Neural progenitor cell (in vitro differentiated cells): ENCODE data around the gene RBM44. TPM values are rescaled to one million over a fixed set of nuclear protein-coding genes. Genes with fewer than 3 reads are reported as not detected.

Experiments used
- DNase-seq: peaks from one replicate; pipeline ENCODE4 v3.0.0-alpha.2; 2016; ENCODE audit warnings: low spot score
- H2AFZ ChIP-seq: fragments of 200-600 bp; sonication (generic); replicated peaks from 2 replicates; pipeline ENCODE4 v1.6.1; 2016; ENCODE audit warnings: antibody characterized with exemption
- H3F3A ChIP-seq: fragments of 200-600 bp; sonication (generic); 2 replicates; pipeline ENCODE4 v1.6.1; 2016; ENCODE audit warnings: antibody characterized with exemption, low read depth
- H3K27ac ChIP-seq: fragments of 200-600 bp; sonication (generic); 2 replicates; pipeline ENCODE4 v1.5.1; 2016; ENCODE audit warnings: mild to moderate bottlenecking
- H3K27me3 ChIP-seq: fragments of 200-600 bp; sonication (generic); 2 replicates; pipeline ENCODE4 v1.6.1; 2016; ENCODE audit warnings: mild to moderate bottlenecking, moderate library complexity
- H3K36me3 ChIP-seq: fragments of 200-600 bp; sonication (generic); 2 replicates; pipeline ENCODE4 v1.5.1; 2016
- H3K4me1 ChIP-seq: fragments of 200-600 bp; sonication (generic); 2 replicates; pipeline ENCODE4 v1.6.1; 2016; ENCODE audit warnings: mixed run types
- H3K4me2 ChIP-seq: fragments of 200-600 bp; sonication (generic); 2 replicates; pipeline ENCODE4 v1.6.1; 2016
- H3K4me3 ChIP-seq: fragments of 200-600 bp; sonication (generic); 2 replicates; pipeline ENCODE4 v1.5.1; 2016
- H3K79me2 ChIP-seq: fragments of 200-600 bp; sonication (generic); 2 replicates; pipeline ENCODE4 v1.6.1; 2016; ENCODE audit warnings: low read depth
- H3K9ac ChIP-seq: fragments of 200-600 bp; sonication (generic); 2 replicates; pipeline ENCODE4 v1.6.1; 2016
- H3K9me3 ChIP-seq: fragments of 200-600 bp; sonication (generic); 2 replicates; pipeline ENCODE4 v1.5.1; 2016; ENCODE audit warnings: low read depth
- H4K20me1 ChIP-seq: fragments of 200-600 bp; sonication (generic); 2 replicates; pipeline ENCODE4 v1.6.1; 2016; ENCODE audit warnings: low read depth
- H3K27ac Mint-ChIP-seq: 3 replicates; pipeline ENCODE4 v1.8.0; 2021; ENCODE audit warnings: mixed read lengths
- H3K27me3 Mint-ChIP-seq: 2 replicates; pipeline ENCODE4 v1.8.0; 2022; ENCODE audit warnings: low read depth, mild to moderate bottlenecking, inconsistent platforms, moderate library complexity, mixed read lengths; ENCODE audit not compliant: insufficient read depth
- H3K36me3 Mint-ChIP-seq: 3 replicates; pipeline ENCODE4 v1.8.0; 2021; ENCODE audit warnings: mixed read lengths
- H3K4me1 Mint-ChIP-seq: 3 replicates; pipeline ENCODE4 v1.8.0; 2021; ENCODE audit warnings: mixed read lengths
- H3K4me3 Mint-ChIP-seq: 3 replicates; pipeline ENCODE4 v1.8.0; 2021; ENCODE audit warnings: mild to moderate bottlenecking, moderate library complexity, mixed read lengths
- H3K9me3 Mint-ChIP-seq: 3 replicates; pipeline ENCODE4 v1.8.0; 2020; ENCODE audit warnings: mixed read lengths
- CTCF ChIP-seq: fragments of 200-600 bp; sonication (generic); IDR thresholded peaks from 2 replicates; pipeline ENCODE4 v1.5.1; 2017; ENCODE audit warnings: antibody characterized with exemption, mild to moderate bottlenecking
- EZH2 ChIP-seq: fragments of 200-600 bp; sonication (generic); IDR thresholded peaks from 2 replicates; pipeline ENCODE4 v1.6.1; 2017; ENCODE audit warnings: antibody characterized with exemption, mild to moderate bottlenecking, moderate library complexity
- EZH2phosphoT487 ChIP-seq: fragments of 200-600 bp; sonication (generic); IDR thresholded peaks from 2 replicates; pipeline ENCODE4 v1.6.1; 2017; ENCODE audit warnings: antibody characterized with exemption
- total RNA-seq: library from RNA; depleted of rRNA; stranded (reverse); fragments of >200 nt; gene quantifications from 2 replicates; pipeline ENCODE4 v1.2.3, GENCODE V29; 2015; ENCODE audit warnings: low replicate concordance

The RBM44 gene
- total RNA-seq, 1 donor from 2014 or later, result 0.30 TPM

GRCh38 chr2:237765875-237766274 lies 32.7 kb upstream of the RBM44 start:
- Histone ChIP-seq H3F3A (no peaks in the 10 kb centered on the region), H2AFZ (no peak overlapping the region), H3K27ac (no peak overlapping the region), H3K9ac (no peak overlapping the region), H3K79me2 (no peaks in the 10 kb centered on the region), H3K9me3 (no peaks in the 10 kb centered on the region), H4K20me1 (no peaks in the 10 kb centered on the region), H3K4me3 (no peak overlapping the region), H3K4me1 (no peaks in the 10 kb centered on the region), H3K36me3 (no peaks in the 10 kb centered on the region), H3K27me3 (no peaks in the 10 kb centered on the region), H3K4me2 (no peak overlapping the region)
- Mint-ChIP-seq H3K9me3 (no peaks in the 10 kb centered on the region), H3K36me3 (peaks cover 20% of the 10 kb centered on the region), H3K4me1 (no peaks in the 10 kb centered on the region), H3K4me3 (no peak overlapping the region), H3K27me3 (no peaks in the 10 kb centered on the region), H3K27ac (no peak overlapping the region)
- TF ChIP-seq EZH2phosphoT487 (no peak), CTCF (no peak), EZH2 (no peak)
- DNase-seq, result no peak

GRCh38 chr2:237766340-237766739 lies 32.2 kb upstream of the RBM44 start:
- no peaks in the 10 kb centered on the region for H3K9me3 ChIP-seq
- no peaks in the 10 kb centered on the region for H3K27me3 ChIP-seq
- H3K36me3 ChIP-seq, result no peaks in the 10 kb centered on the region
- no peaks in the 10 kb centered on the region for H3K79me2 ChIP-seq
- Mint-ChIP-seq H3K4me3 (no peak overlapping the region), H3K27me3 (no peaks in the 10 kb centered on the region), H3K4me1 (no peaks in the 10 kb centered on the region), H3K36me3 (peaks cover 18% of the 10 kb centered on the region), H3K9me3 (no peaks in the 10 kb centered on the region), H3K27ac (no peak overlapping the region)
- no peak for DNase-seq
- H4K20me1 ChIP-seq, result no peaks in the 10 kb centered on the region
- no peak overlapping the region for H3K4me2 ChIP-seq
- TF ChIP-seq EZH2 (no peak), CTCF (no peak), EZH2phosphoT487 (no peak)
- no peaks in the 10 kb centered on the region for H3K4me1 ChIP-seq
- no peak overlapping the region for H2AFZ ChIP-seq
- H3F3A ChIP-seq, result no peaks in the 10 kb centered on the region
- no peak overlapping the region for H3K27ac ChIP-seq
- H3K9ac ChIP-seq, result no peak overlapping the region
- no peak overlapping the region for H3K4me3 ChIP-seq

GRCh38 chr2:237772513-237772912 lies 26.1 kb upstream of the RBM44 start:
- no peaks in the 10 kb centered on the region for H3K27me3 Mint-ChIP-seq
- H3K9ac ChIP-seq, result no peak overlapping the region
- no peaks in the 10 kb centered on the region for H3K36me3 ChIP-seq
- H4K20me1 ChIP-seq, result no peaks in the 10 kb centered on the region
- H3F3A ChIP-seq, result peaks cover 8% of the 10 kb centered on the region
- peaks cover 22% of the 10 kb centered on the region for H3K36me3 Mint-ChIP-seq
- no peak overlapping the region for H3K4me3 ChIP-seq
- H3K79me2 ChIP-seq, result no peaks in the 10 kb centered on the region
- no peak overlapping the region for H2AFZ ChIP-seq
- no peak overlapping the region for H3K4me3 Mint-ChIP-seq
- no peak overlapping the region for H3K4me2 ChIP-seq
- H3K9me3 ChIP-seq, result no peaks in the 10 kb centered on the region
- TF ChIP-seq EZH2, result no peak
- no peak for TF ChIP-seq EZH2phosphoT487
- no peak for TF ChIP-seq CTCF
- H3K27ac Mint-ChIP-seq, result no peak overlapping the region
- H3K27ac ChIP-seq, result no peak overlapping the region
- peaks cover 14% of the 10 kb centered on the region for H3K4me1 ChIP-seq
- H3K4me1 Mint-ChIP-seq, result peaks cover 13% of the 10 kb centered on the region
- H3K9me3 Mint-ChIP-seq, result peaks cover 1% of the 10 kb centered on the region
- no peaks in the 10 kb centered on the region for H3K27me3 ChIP-seq
- DNase-seq, result no peak
